NCI-H1436 treated with DMSO at 0.1 percent for 48 hours (cell line): ENCODE measurements around the gene TRPV6.

Experiments used
- DNase-seq: peaks from one replicate; lab custom pipeline; 2025; lab: John Stamatoyannopoulos, UW

Gene TRPV6

GRCh38 chr7:142851919-142852318, 33.6 kb downstream of the TRPV6 start:
- DNase-seq = no peak

GRCh38 chr7:142851269-142851668, 34.3 kb downstream of the TRPV6 start:
- no peak for DNase-seq

GRCh38 chr7:142847353-142847752, 38.2 kb downstream of the TRPV6 start:
- DNase-seq = no peak

GRCh38 chr7:142842251-142842766, 43.2 kb downstream of the TRPV6 start:
- DNase-seq = no peak

GRCh38 chr7:142838461-142839213, 46.9 kb downstream of the TRPV6 start:
- no peak for DNase-seq

GRCh38 chr7:142836426-142836825, 49.1 kb downstream of the TRPV6 start:
- no peak for DNase-seq

GRCh38 chr7:142835487-142835886, 50.1 kb downstream of the TRPV6 start:
- no peak for DNase-seq

- DNase-seq = no peak
Measured at GRCh38 chr7:142833174-142834048, 52.1 kb downstream of the TRPV6 start.

- DNase-seq = no peak
Measured at GRCh38 chr7:142832417-142832816, 53.1 kb downstream of the TRPV6 start.

GRCh38 chr7:142827951-142828500, 57.5 kb downstream of the TRPV6 start:
- DNase-seq = no peak

GRCh38 chr7:142822714-142823113, 62.8 kb downstream of the TRPV6 start:
- DNase-seq = no peak
